Measurements from ENCODE around the gene ACACB. TPM values are rescaled to one million over a fixed set of nuclear protein-coding genes. Genes with fewer than 3 reads are reported as not detected.

Gene ACACB
- total and polyA plus RNA-seq, 2 experiments from 2014 or later, result 6.2 to 15.4 TPM

DNA sequence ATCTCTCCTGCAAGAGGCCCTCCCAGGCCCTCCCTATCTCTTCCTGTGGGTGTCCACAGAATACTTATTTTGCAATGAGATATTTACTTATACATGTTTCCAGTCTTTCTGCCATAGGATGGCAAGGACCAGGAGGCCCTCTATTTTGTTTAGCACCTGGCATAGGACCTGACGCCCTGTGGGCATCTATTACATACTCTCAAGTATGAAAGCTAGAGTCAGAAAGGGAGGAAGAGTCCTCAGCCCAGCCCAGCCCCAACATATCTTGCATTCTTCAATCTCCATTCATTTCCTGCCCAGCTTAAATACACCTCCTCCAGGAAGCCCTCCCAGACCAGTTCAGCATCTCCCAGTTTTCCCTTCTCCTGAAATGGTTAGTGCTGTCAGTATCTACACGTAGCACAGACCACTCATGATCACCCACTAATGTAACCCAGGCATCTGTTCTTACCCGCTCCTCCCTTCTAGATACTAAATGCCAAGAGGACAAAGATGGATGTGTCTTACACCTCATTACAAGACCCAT is 185.3 kb downstream of the ACACB start:
- Histone ChIP-seq H2AFZ (no peak overlapping the region), H3K79me2 (replicated peaks; ENCODE audit: insufficient read depth) (no peaks in the 10 kb centered on the region), H3K4me2 (no peak overlapping the region), H3K4me1 (ENCODE audit: insufficient read depth) (peaks cover 4% of the 10 kb centered on the region; the same call in 1 of the 2 replicates), H3K4me3 (no peak overlapping the region), H3K36me3 (ENCODE audit: insufficient read depth) (no peaks in the 10 kb centered on the region), H3K27ac (ENCODE audit: low read depth) (no peak overlapping the region), H3F3A (replicated peaks; ENCODE audit: low read depth) (no peaks in the 10 kb centered on the region), H4K20me1 (replicated peaks; ENCODE audit: insufficient read depth) (no peaks in the 10 kb centered on the region), H3K9me2 (ENCODE audit: insufficient read depth) (no peaks in the 10 kb centered on the region), H3K27me3 (ENCODE audit: insufficient read depth) (peaks cover 3% of the 10 kb centered on the region)
- no peak for ATAC-seq
- H3K27ac Mint-ChIP-seq, result no peak overlapping the region
- no peak overlapping the region for H3K4me3 Mint-ChIP-seq
- H3K4me1 Mint-ChIP-seq, result peaks cover 4% of the 10 kb centered on the region
- H3K36me3 Mint-ChIP-seq (ENCODE audit: low read depth), result no peaks in the 10 kb centered on the region
- no peaks in the 10 kb centered on the region for H3K9me3 Mint-ChIP-seq
- H3K27me3 Mint-ChIP-seq (ENCODE audit: insufficient read depth, low read depth, poor library complexity), result peaks cover 5% of the 10 kb centered on the region
- DNase-seq (ENCODE audit: low spot score), result no peak
- TF ChIP-seq ZNF114 (CRISPR knock-in tag; IDR thresholded peaks at IDR 0.05) (no peak), ZNF331 (CRISPR knock-in tag; IDR thresholded peaks at IDR 0.05; ENCODE audit: low read depth) (no peak), EZH2 (IDR thresholded peaks at IDR 0.05; ENCODE audit: low read depth, unreplicated experiment) (no peak), NANOG (IDR thresholded peaks at IDR 0.05; ENCODE audit: borderline replicate concordance) (no peak), STAT1 (IDR thresholded peaks at IDR 0.05; ENCODE audit: unreplicated experiment) (no peak), ZNF462 (CRISPR knock-in tag; IDR thresholded peaks at IDR 0.05) (no peak), EZH2phosphoT487 (IDR thresholded peaks at IDR 0.05; ENCODE audit: unreplicated experiment) (no peak), CREB1 (CRISPR knock-in tag; IDR thresholded peaks at IDR 0.05; ENCODE audit: low read depth) (no peak), JUNB (IDR thresholded peaks at IDR 0.05; ENCODE audit: unreplicated experiment) (no peak), REST (IDR thresholded peaks at IDR 0.05; ENCODE audit: unreplicated experiment) (no peak), POLR2AphosphoS5 (IDR thresholded peaks at IDR 0.05; ENCODE audit: low read depth) (no peak)
- TF ChIP-seq, protein P1, sequence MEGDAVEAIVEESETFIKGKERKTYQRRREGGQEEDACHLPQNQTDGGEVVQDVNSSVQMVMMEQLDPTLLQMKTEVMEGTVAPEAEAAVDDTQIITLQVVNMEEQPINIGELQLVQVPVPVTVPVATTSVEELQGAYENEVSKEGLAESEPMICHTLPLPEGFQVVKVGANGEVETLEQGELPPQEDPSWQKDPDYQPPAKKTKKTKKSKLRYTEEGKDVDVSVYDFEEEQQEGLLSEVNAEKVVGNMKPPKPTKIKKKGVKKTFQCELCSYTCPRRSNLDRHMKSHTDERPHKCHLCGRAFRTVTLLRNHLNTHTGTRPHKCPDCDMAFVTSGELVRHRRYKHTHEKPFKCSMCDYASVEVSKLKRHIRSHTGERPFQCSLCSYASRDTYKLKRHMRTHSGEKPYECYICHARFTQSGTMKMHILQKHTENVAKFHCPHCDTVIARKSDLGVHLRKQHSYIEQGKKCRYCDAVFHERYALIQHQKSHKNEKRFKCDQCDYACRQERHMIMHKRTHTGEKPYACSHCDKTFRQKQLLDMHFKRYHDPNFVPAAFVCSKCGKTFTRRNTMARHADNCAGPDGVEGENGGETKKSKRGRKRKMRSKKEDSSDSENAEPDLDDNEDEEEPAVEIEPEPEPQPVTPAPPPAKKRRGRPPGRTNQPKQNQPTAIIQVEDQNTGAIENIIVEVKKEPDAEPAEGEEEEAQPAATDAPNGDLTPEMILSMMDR (conservative IDR thresholded peaks at IDR 0.05; ENCODE audit: low read depth in 2 of 2), result no peak
- TF ChIP-seq, protein P2, sequence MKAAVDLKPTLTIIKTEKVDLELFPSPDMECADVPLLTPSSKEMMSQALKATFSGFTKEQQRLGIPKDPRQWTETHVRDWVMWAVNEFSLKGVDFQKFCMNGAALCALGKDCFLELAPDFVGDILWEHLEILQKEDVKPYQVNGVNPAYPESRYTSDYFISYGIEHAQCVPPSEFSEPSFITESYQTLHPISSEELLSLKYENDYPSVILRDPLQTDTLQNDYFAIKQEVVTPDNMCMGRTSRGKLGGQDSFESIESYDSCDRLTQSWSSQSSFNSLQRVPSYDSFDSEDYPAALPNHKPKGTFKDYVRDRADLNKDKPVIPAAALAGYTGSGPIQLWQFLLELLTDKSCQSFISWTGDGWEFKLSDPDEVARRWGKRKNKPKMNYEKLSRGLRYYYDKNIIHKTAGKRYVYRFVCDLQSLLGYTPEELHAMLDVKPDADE (IDR thresholded peaks at IDR 0.05), result no peak

Measured in GM23338 (cell line).